SK-N-MC (cell line): ENCODE measurements around the gene MAGEB10.
"Not testable (repeated sequence)": the region's sequence is repeated elsewhere in the genome, so short reads cannot be mapped to it uniquely, and the experiment has no call there.

Source experiments
- EZH2 ChIP-seq: fragments of 200-600 bp; sonication (generic); IDR thresholded peaks from one replicate; pipeline ENCODE4 v1.6.1; 2017; ENCODE audit warnings: antibody characterized with exemption
- POLR2AphosphoS5 ChIP-seq: IDR thresholded peaks from 2 replicates; pipeline ENCODE4 v1.6.1; 2012; ENCODE audit warnings: mild to moderate bottlenecking, low read depth, low read length, borderline replicate concordance

DNA sequence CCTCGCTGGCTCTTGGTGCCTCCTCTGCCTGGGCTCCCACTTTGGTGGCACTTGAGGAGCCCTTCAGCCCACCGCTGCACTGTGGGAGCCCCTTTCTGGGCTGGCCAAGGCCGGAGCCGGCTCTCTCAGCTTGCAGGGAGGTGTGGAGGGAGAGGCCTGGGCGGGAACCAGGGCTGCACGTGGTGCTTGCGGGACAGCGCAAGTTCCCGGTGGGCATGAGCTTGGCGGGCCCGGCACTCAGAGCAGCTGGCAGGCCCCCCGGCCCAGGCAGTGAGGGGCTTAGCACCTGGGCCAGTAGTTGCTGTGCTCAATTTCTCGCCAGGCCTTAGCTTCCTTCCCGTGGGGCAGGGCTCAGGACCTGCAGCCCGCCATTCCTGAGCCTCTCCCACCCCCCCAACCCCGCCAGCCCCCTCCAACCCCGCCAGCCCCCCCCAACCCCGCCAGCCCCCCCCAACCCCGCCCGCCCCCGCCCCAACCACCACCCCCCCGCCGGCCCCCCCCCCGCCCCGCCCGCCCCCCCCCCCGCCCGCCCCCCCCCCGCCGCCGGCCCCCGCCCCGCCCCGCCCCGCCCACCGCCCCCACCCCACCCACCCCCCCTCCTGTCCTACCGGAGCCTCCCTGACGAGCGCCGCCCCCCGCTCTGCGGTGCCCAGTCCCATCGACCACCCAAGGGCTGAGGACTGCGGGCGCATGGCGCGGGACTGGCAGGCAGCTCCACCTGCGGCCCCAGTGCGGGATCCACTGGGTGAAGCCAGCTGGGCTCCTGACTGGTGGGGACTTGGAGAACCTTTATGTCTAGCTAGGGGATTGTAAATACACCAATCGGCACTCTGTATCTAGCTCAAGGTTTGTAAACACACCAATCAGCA is 1.4 kb downstream of the MAGEB10 start:
- TF ChIP-seq EZH2, POLR2AphosphoS5: not testable (repeated sequence)
